GM12878 (cell line): ENCODE results near the gene TRAF3.

Experiments
- MAX ChIP-seq: IDR thresholded peaks from 2 replicates; pipeline ENCODE4 v1.6.1; 2012; ENCODE audit warnings: low read depth, low read length, improper control_type of control experiment
- TF ChIP-seq, protein P1 (sequence below), 3 experiments: IDR thresholded peaks in 2 of 3; conservative IDR thresholded peaks in 1 of 3; 2 replicates each; pipeline ENCODE4 v1.5.1; 2011; ENCODE audit warnings: low read depth in 3 of 3, low read length in 3 of 3, mild to moderate bottlenecking in 3 of 3, control low read depth in 2 of 3, moderate library complexity in 2 of 3, inconsistent platforms in 1 of 3, mixed read lengths in 1 of 3; ENCODE audit not compliant: control insufficient read depth in 2 of 3, insufficient read depth in 1 of 3; ENCODE audit errors: extremely low read depth in 1 of 3

GRCh38 chr14:102893452-102893851 is 116.2 kb downstream of the TRAF3 start:
- TF ChIP-seq, protein P1, sequence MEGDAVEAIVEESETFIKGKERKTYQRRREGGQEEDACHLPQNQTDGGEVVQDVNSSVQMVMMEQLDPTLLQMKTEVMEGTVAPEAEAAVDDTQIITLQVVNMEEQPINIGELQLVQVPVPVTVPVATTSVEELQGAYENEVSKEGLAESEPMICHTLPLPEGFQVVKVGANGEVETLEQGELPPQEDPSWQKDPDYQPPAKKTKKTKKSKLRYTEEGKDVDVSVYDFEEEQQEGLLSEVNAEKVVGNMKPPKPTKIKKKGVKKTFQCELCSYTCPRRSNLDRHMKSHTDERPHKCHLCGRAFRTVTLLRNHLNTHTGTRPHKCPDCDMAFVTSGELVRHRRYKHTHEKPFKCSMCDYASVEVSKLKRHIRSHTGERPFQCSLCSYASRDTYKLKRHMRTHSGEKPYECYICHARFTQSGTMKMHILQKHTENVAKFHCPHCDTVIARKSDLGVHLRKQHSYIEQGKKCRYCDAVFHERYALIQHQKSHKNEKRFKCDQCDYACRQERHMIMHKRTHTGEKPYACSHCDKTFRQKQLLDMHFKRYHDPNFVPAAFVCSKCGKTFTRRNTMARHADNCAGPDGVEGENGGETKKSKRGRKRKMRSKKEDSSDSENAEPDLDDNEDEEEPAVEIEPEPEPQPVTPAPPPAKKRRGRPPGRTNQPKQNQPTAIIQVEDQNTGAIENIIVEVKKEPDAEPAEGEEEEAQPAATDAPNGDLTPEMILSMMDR (IDR thresholded peaks at IDR 0.05 in 2 of 3, conservative IDR thresholded peaks at IDR 0.05 in 1 of 3; ENCODE audit: control insufficient read depth in 2 of 3, extremely low read depth in 1 of 3, insufficient read depth in 1 of 3, low read depth in 3 of 3, low read length in 3 of 3): no peak
- no peak for TF ChIP-seq MAX
